ENCODE data around the gene SLC6A3.

The SLC6A3 gene

DNA sequence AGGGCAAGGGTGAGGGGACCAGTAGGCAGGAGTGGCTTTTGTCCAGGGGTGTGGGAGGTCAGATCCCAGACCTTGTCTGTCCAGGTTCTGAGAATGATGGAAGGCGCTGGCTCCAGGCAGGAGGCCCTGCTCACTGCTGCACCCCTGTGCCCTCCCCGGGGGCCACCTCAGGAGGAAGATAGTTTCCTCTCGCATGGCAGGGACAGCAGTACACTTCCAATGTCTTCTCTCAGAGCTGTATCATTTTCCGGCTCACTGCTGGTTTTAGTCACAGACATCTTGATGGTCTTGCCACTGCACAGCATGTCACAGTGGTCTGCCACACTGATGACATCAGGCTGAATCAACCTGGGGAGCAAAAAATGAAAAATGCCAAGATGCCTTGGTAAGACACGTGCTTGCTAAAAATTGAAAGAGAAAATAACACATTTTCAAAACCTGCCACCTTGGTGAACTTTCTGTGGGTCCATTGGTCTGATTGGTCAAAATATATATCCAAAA lies 3.3 kb upstream of the SLC6A3 start:
- TF ChIP-seq, protein P1, sequence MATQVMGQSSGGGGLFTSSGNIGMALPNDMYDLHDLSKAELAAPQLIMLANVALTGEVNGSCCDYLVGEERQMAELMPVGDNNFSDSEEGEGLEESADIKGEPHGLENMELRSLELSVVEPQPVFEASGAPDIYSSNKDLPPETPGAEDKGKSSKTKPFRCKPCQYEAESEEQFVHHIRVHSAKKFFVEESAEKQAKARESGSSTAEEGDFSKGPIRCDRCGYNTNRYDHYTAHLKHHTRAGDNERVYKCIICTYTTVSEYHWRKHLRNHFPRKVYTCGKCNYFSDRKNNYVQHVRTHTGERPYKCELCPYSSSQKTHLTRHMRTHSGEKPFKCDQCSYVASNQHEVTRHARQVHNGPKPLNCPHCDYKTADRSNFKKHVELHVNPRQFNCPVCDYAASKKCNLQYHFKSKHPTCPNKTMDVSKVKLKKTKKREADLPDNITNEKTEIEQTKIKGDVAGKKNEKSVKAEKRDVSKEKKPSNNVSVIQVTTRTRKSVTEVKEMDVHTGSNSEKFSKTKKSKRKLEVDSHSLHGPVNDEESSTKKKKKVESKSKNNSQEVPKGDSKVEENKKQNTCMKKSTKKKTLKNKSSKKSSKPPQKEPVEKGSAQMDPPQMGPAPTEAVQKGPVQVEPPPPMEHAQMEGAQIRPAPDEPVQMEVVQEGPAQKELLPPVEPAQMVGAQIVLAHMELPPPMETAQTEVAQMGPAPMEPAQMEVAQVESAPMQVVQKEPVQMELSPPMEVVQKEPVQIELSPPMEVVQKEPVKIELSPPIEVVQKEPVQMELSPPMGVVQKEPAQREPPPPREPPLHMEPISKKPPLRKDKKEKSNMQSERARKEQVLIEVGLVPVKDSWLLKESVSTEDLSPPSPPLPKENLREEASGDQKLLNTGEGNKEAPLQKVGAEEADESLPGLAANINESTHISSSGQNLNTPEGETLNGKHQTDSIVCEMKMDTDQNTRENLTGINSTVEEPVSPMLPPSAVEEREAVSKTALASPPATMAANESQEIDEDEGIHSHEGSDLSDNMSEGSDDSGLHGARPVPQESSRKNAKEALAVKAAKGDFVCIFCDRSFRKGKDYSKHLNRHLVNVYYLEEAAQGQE (IDR thresholded peaks at IDR 0.05; ENCODE audit: insufficient read depth in 1 of 2, low read depth in 2 of 2, low read length in 2 of 2) = no peak
- TF ChIP-seq FOXP2 (optimal IDR thresholded peaks at IDR 0.05; ENCODE audit: borderline replicate concordance, extremely low read depth, extremely low read length, insufficient read depth) (no peak), POLR2AphosphoS5 (IDR thresholded peaks at IDR 0.05; ENCODE audit: low read depth, low read length) (no peak)

DNA sequence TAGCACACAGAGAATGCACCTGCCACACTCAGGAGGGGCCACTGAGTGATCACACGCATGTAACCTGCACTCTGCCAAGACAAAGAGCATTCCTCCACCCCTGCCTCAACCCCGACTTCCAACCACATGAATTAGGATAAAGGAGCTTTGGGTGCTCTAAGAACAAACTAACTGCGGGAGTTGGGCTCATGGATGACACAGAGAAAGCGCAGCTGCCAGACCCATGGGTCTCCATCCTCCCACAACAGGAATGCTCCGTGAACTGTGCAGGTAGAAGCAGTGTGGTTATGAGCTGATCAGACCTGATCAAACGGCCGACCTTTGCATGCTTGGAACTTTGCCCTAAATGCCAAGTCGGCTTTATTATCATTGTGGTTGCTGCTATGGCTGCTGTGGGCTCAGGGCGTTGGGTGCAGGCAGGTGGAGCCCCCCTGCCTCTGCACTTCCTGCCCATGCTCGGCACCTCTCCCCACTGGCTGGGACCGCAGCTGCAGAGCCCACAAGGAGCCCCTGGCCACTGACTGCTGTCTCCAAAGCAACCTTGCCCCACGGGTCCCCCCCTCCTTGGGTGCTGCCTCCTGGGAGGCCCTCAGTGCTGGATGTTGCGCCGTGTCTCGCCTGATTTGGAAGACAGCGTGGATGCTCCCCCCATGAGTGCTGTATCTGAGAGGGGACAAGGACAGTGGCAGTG lies 2.6 kb upstream of the SLC6A3 start:
- TF ChIP-seq TAF1 (IDR thresholded peaks at IDR 0.05; ENCODE audit: borderline replicate concordance, insufficient read depth, low read length) (no peak), POLR2AphosphoS5 (IDR thresholded peaks at IDR 0.05; ENCODE audit: low read depth, low read length) (no peak), SIN3A (IDR thresholded peaks at IDR 0.05; ENCODE audit: borderline replicate concordance, insufficient read depth, low read length) (no peak), FOXP2 (optimal IDR thresholded peaks at IDR 0.05; ENCODE audit: borderline replicate concordance, extremely low read depth, extremely low read length, insufficient read depth) (no peak)
- TF ChIP-seq, protein P1 (IDR thresholded peaks at IDR 0.05; ENCODE audit: insufficient read depth in 1 of 2, low read depth in 2 of 2, low read length in 2 of 2) = no peak

DNA sequence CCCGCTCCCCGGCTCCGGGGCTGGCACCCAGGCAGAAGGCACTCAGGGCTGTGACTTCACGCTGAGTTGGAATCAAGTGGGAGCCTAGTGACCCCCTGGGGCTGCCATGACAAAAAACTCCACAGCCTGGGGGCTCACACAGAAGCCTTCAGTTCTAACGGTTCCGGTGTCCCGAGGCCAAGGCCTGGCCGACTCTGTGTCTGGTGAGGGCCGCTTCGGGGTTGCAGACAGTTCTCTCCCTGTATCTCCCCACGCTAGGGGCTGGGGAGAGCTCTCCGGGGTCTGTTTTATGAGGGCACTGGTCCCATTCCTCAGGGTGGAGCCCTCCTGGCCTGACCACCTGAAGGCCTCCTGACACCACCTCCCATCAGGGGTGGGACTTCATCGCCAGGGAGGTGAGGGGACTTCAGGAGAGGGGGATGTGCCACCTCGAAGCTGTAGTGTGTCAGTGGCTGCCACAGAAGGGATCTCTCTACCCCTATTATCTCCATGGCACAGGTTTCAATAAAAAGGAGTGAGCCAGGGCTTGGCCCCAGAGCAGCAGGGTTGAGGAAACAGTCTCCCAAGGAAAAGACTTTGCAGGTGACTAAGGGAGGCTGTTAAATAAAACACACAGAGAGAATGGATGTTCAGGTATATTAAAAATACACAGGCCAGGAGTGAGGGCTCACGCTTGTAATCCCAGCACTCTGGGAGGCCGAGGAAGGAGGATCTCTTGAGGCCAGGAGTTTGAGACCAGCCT lies 1.5 kb upstream of the SLC6A3 start:
- no peak for TF ChIP-seq POLR2AphosphoS5 (IDR thresholded peaks at IDR 0.05; ENCODE audit: low read depth, low read length)
- TF ChIP-seq, protein P1 (IDR thresholded peaks at IDR 0.05; ENCODE audit: insufficient read depth in 1 of 2, low read depth in 2 of 2, low read length in 2 of 2) = no peak
- TF ChIP-seq TAF1 (IDR thresholded peaks at IDR 0.05; ENCODE audit: borderline replicate concordance, insufficient read depth, low read length) = no peak
- no peak for TF ChIP-seq SIN3A (IDR thresholded peaks at IDR 0.05; ENCODE audit: borderline replicate concordance, insufficient read depth, low read length)
- no peak for TF ChIP-seq FOXP2 (optimal IDR thresholded peaks at IDR 0.05; ENCODE audit: borderline replicate concordance, extremely low read depth, extremely low read length, insufficient read depth)

DNA sequence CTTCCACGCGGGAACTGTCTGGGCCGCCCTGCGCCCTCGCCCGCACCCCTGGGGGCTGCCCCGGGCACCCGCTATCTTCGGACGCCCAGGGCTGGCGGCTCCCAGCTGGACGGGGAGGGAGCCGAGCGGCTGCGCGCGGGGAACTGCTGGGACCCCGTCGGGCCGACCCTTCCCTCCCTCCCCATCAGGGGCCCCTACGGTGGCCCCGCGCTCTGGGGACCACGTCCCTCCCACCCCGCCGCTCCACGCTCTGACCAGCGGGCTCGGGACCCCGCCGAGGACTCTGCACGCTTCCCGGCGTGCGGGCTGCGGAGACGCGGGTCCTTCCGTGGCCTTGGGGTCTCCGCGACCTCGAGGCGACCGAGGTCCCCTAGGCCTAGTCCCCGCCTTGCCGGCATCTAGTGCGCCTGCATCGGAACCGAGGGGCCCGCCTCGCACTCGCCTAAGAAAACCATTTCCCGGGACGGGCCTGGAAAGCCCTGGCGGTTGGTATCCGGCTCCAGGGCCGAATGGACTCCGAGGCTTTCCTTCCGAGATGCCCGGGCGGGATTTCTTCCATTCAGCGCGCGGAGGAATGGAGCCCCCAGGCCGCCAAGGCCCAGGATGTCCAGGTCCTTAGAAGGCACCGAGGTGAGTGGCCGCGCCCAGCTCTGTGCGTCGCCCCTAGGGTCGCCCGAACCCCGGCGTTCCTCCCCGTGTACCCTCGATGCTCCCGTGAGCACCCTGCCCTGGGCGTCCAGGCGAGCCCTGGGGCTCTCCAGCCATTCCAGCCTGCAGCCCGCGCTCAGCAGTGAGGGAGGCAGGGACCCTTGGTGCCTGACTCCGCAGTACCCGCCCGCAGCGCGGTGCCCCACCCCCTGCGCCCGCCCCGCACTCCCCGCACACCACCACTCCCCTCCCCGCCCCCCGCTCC lies 705 bp upstream of the SLC6A3 start:
- TF ChIP-seq POLR2AphosphoS5 (IDR thresholded peaks at IDR 0.05; ENCODE audit: low read depth, low read length) (no peak), SIN3A (IDR thresholded peaks at IDR 0.05; ENCODE audit: borderline replicate concordance, insufficient read depth, low read length) (no peak), TAF1 (IDR thresholded peaks at IDR 0.05; ENCODE audit: borderline replicate concordance, insufficient read depth, low read length) (no peak), FOXP2 (optimal IDR thresholded peaks at IDR 0.05; ENCODE audit: borderline replicate concordance, extremely low read depth, extremely low read length, insufficient read depth) (no peak)
- TF ChIP-seq, protein P1 (IDR thresholded peaks at IDR 0.05; ENCODE audit: insufficient read depth in 1 of 2, low read depth in 2 of 2, low read length in 2 of 2) = no peak
